ENCODE measurements around the gene HDHD3. TPM values are rescaled to one million over a fixed set of nuclear protein-coding genes. Genes with fewer than 3 reads are reported as not detected.

HDHD3 gene
- total RNA-seq = 6.1 and 7.3 TPM in 2 replicates

GRCh38 chr9:113376634-113377567, at the start of gene HDHD3:
Gene HDHD3, minus strand, starts transcription at chr9:113376986. Its CDS starts 2,632 bp downstream, at chr9:113374354.
- peak within 1 kb of the TSS; percentile 91 for H3K4me3 ChIP-seq (ENCODE audit: low read depth, low read length)
- peak; percentile 64 for DNase-seq (ENCODE audit: low read depth)
- TF ChIP-seq, protein P1, sequence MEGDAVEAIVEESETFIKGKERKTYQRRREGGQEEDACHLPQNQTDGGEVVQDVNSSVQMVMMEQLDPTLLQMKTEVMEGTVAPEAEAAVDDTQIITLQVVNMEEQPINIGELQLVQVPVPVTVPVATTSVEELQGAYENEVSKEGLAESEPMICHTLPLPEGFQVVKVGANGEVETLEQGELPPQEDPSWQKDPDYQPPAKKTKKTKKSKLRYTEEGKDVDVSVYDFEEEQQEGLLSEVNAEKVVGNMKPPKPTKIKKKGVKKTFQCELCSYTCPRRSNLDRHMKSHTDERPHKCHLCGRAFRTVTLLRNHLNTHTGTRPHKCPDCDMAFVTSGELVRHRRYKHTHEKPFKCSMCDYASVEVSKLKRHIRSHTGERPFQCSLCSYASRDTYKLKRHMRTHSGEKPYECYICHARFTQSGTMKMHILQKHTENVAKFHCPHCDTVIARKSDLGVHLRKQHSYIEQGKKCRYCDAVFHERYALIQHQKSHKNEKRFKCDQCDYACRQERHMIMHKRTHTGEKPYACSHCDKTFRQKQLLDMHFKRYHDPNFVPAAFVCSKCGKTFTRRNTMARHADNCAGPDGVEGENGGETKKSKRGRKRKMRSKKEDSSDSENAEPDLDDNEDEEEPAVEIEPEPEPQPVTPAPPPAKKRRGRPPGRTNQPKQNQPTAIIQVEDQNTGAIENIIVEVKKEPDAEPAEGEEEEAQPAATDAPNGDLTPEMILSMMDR (IDR thresholded peaks at IDR 0.05; ENCODE audit: insufficient read depth, low read depth, low read length) = no peak

DNA sequence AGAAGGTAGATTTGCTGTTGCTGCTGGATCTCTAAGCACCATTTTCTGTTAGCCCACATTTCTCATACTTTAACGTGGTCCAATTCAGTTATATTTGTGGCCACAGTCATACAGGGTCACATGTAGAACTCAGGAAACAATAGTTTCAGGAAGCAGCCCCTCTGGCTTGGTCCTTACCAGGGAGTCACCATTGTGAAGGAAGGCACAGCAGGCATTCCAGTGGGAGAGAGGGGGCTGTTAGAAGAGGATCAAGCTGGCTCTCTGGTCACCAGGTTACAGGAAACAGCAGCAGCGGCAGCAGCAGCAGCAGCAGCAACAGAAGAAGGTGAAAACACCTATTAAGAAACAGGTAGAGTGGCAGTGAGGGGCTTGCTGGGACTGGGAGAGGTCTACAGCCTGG, 48.3 kb upstream of the HDHD3 start:
- TF ChIP-seq, protein P1 (IDR thresholded peaks at IDR 0.05; ENCODE audit: insufficient read depth, low read depth, low read length) = no peak
- no peak overlapping the region for H3K4me3 ChIP-seq (ENCODE audit: low read depth, low read length)
- no peak for DNase-seq (ENCODE audit: low read depth)

GRCh38 chr9:113421726-113422125, 44.9 kb upstream of the HDHD3 start:
- DNase-seq (ENCODE audit: low read depth) = no peak
- TF ChIP-seq, protein P1 (IDR thresholded peaks at IDR 0.05; ENCODE audit: insufficient read depth, low read depth, low read length) = no peak
- H3K4me3 ChIP-seq (ENCODE audit: low read depth, low read length) = no peak overlapping the region

GRCh38 chr9:113417370-113417769, 40.6 kb upstream of the HDHD3 start:
- TF ChIP-seq, protein P1 (IDR thresholded peaks at IDR 0.05; ENCODE audit: insufficient read depth, low read depth, low read length) = peak; percentile 8
- DNase-seq (ENCODE audit: low read depth) = no peak
- no peak overlapping the region for H3K4me3 ChIP-seq (ENCODE audit: low read depth, low read length)

- no peak for DNase-seq (ENCODE audit: low read depth)
- TF ChIP-seq, protein P1 (IDR thresholded peaks at IDR 0.05; ENCODE audit: insufficient read depth, low read depth, low read length) = no peak
These were observed 39.4 kb upstream of the HDHD3 start for GRCh38 chr9:113416149-113416721.

GRCh38 chr9:113410207-113410864, 33.5 kb upstream of the HDHD3 start, which contains the start of the genes C9orf43 and POLE3:
Gene C9orf43, plus strand, starts transcription at chr9:113410747. Its CDS starts 2,747 bp downstream, at chr9:113413494.
Gene POLE3, minus strand, starts transcription at chr9:113410675. Its CDS starts 382 bp downstream, at chr9:113410293.
- DNase-seq (ENCODE audit: low read depth) = peak; percentile 97
- TF ChIP-seq, protein P1 (IDR thresholded peaks at IDR 0.05; ENCODE audit: insufficient read depth, low read depth, low read length) = no peak
- peak within 1 kb of the TSS; percentile 73 for H3K4me3 ChIP-seq (ENCODE audit: low read depth, low read length)

More at GRCh38 chr9:113416149-113416721, 39.4 kb upstream of the HDHD3 start:
- H3K4me3 ChIP-seq (ENCODE audit: low read depth, low read length) = no peak overlapping the region
